Astrocyte (in vitro differentiated cells and primary cell): ENCODE measurements around the gene KRTAP10-6. TPM values are rescaled to one million over a fixed set of nuclear protein-coding genes. Genes with fewer than 3 reads are reported as not detected.

Source experiments
- DNase-seq: peaks from one replicate; pipeline ENCODE4 v3.0.0-alpha.2; 2010; ENCODE audit warnings: low read depth
- FAIRE-seq: peaks from 2 replicates; lab custom pipeline; 2011; peaks lifted over from hg19 to GRCh38; lab: Jason Lieb, UNC
- H2AFZ ChIP-seq: 2 replicates; pipeline ENCODE4 v1.6.0; 2012; ENCODE audit warnings: low read depth, low read length, inconsistent platforms
- H3K27ac ChIP-seq: 2 replicates; pipeline ENCODE4 v1.5.1; 2011; ENCODE audit warnings: low read depth, low read length, inconsistent platforms
- H3K27me3 ChIP-seq: 2 replicates; pipeline ENCODE4 v1.6.0; 2011; ENCODE audit warnings: low read length, inconsistent platforms; ENCODE audit not compliant: insufficient read depth
- H3K36me3 ChIP-seq: 2 replicates; pipeline ENCODE4 v1.5.1; 2011; ENCODE audit warnings: low read length, inconsistent platforms; ENCODE audit not compliant: insufficient read depth
- H3K4me1 ChIP-seq: 2 replicates; pipeline ENCODE4 v1.5.1; 2011; ENCODE audit warnings: low read length, inconsistent platforms; ENCODE audit not compliant: insufficient read depth
- H3K4me2 ChIP-seq: 2 replicates; pipeline ENCODE4 v1.6.0; 2012; ENCODE audit warnings: low read length, inconsistent platforms
- H3K4me3 ChIP-seq: 2 replicates; pipeline ENCODE4 v1.5.1; 2011; ENCODE audit warnings: low read depth, mild to moderate bottlenecking, low read length, inconsistent platforms; ENCODE audit not compliant: insufficient read depth
- H3K79me2 ChIP-seq: 2 replicates; pipeline ENCODE4 v1.6.0; 2012; ENCODE audit warnings: mild to moderate bottlenecking, low read length, inconsistent platforms; ENCODE audit not compliant: insufficient read depth
- H3K9ac ChIP-seq: 2 replicates; pipeline ENCODE4 v1.6.0; 2012; ENCODE audit warnings: mild to moderate bottlenecking, low read length, inconsistent platforms
- H3K9me3 ChIP-seq: 2 replicates; pipeline ENCODE4 v1.5.1; 2012; ENCODE audit warnings: low read depth, mild to moderate bottlenecking, low read length, inconsistent platforms; ENCODE audit not compliant: insufficient read depth
- H4K20me1 ChIP-seq: 2 replicates; pipeline ENCODE4 v1.6.0; 2012; ENCODE audit warnings: low read length, inconsistent platforms; ENCODE audit not compliant: insufficient read depth
- H3K27ac Mint-ChIP-seq: one replicate; pipeline ENCODE4 v1.8.0; 2021; ENCODE audit warnings: mild to moderate bottlenecking, mixed read lengths; ENCODE audit not compliant: unreplicated experiment
- H3K27me3 Mint-ChIP-seq: one replicate; pipeline ENCODE4 v1.8.0; 2021; ENCODE audit warnings: low read depth, mixed read lengths; ENCODE audit not compliant: unreplicated experiment
- H3K36me3 Mint-ChIP-seq: one replicate; pipeline ENCODE4 v1.8.0; 2021; ENCODE audit warnings: low read depth, mixed read lengths; ENCODE audit not compliant: unreplicated experiment
- H3K4me1 Mint-ChIP-seq: one replicate; pipeline ENCODE4 v1.8.0; 2021; ENCODE audit warnings: low read depth, mixed read lengths; ENCODE audit not compliant: unreplicated experiment
- H3K4me3 Mint-ChIP-seq: one replicate; pipeline ENCODE4 v1.8.0; 2021; ENCODE audit warnings: mild to moderate bottlenecking, moderate library complexity, mixed read lengths; ENCODE audit not compliant: unreplicated experiment
- H3K9me3 Mint-ChIP-seq: one replicate; pipeline ENCODE4 v1.8.0; 2021; ENCODE audit warnings: mild to moderate bottlenecking, mixed read lengths; ENCODE audit not compliant: unreplicated experiment
- CTCF ChIP-seq: IDR thresholded peaks from 2 replicates; pipeline ENCODE4 v1.5.1; 2011; ENCODE audit warnings: low read depth, mild to moderate bottlenecking, inconsistent platforms, low read length, moderate library complexity; ENCODE audit not compliant: insufficient read depth
- EZH2 ChIP-seq: IDR thresholded peaks from 2 replicates; pipeline ENCODE4 v1.6.1; 2012; ENCODE audit warnings: mild to moderate bottlenecking, low read length, inconsistent platforms; ENCODE audit not compliant: insufficient read depth
- total RNA-seq: library from RNA; stranded (reverse); gene quantifications from 2 replicates; pipeline ENCODE4 v1.2.1, GENCODE V29; 2021

KRTAP10-6 gene
- total RNA-seq, 1 donor from 2014 or later = not detected

GRCh38 chr21:44590311-44590721 is 2.0 kb downstream of the KRTAP10-6 start:
- Mint-ChIP-seq H3K27me3 (peaks cover 39% of the 10 kb centered on the region), H3K27ac (no peak overlapping the region), H3K9me3 (peaks cover 9% of the 10 kb centered on the region), H3K4me3 (no peak overlapping the region), H3K36me3 (peaks cover 1% of the 10 kb centered on the region), H3K4me1 (peaks cover 2% of the 10 kb centered on the region)
- TF ChIP-seq EZH2 (no peak), CTCF (no peak)
- no peak overlapping the region for H3K4me3 ChIP-seq
- no peaks in the 10 kb centered on the region for H3K27me3 ChIP-seq
- DNase-seq = no peak
- H3K9me3 ChIP-seq = no peaks in the 10 kb centered on the region
- no peaks in the 10 kb centered on the region for H3K4me1 ChIP-seq
- H3K4me2 ChIP-seq = no peak overlapping the region
- H3K27ac ChIP-seq = no peak overlapping the region
- no peaks in the 10 kb centered on the region for H3K79me2 ChIP-seq
- no peak overlapping the region for H2AFZ ChIP-seq
- no peaks in the 10 kb centered on the region for H3K36me3 ChIP-seq
- no peaks in the 10 kb centered on the region for H4K20me1 ChIP-seq
- no peak overlapping the region for H3K9ac ChIP-seq
- no peak for FAIRE-seq

DNA sequence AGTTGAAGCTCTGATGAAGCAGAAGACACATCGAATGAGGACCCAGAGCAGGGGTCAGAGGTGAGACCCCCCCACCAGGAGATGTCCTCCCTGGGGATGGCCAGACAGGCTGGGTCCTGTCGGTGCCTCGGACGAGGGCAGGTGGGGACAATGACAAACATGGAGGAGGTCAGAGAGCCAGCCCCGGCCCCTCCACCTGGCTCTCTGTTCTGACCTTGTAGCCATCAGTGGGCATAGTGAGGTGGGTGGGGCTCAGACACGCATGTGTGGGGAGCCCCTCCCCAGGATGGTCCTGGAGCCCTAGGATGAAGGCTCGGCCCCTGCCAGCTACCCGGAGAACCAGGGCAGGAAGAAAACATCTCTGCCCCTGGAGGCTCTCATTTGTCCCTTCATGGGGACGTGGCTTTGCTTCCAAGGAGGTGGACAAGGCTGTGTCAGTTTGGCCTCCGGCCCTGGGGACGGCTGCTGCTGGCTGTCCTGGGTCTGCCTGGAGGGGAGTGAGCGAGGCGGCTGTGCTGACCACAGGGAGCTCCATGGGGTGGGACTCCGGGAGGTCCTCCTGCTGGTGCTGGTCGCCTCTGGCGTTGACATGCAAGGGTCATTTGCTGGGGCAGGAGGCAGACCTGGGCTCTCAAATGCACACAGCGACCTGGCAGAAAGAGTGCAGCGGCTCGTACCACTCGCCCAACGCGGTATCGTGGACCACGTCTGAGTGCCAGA is 2.6 kb downstream of the KRTAP10-6 start:
- no peak overlapping the region for H3K4me3 Mint-ChIP-seq
- Histone ChIP-seq H3K27ac (no peak overlapping the region), H3K4me2 (no peak overlapping the region), H3K4me3 (no peak overlapping the region), H3K27me3 (no peaks in the 10 kb centered on the region), H3K4me1 (no peaks in the 10 kb centered on the region), H3K79me2 (no peaks in the 10 kb centered on the region), H4K20me1 (no peaks in the 10 kb centered on the region), H2AFZ (no peak overlapping the region), H3K9me3 (no peaks in the 10 kb centered on the region), H3K9ac (no peak overlapping the region), H3K36me3 (no peaks in the 10 kb centered on the region)
- no peak for FAIRE-seq
- TF ChIP-seq EZH2 = no peak
- no peak for TF ChIP-seq CTCF
- H3K27me3 Mint-ChIP-seq = peaks cover 42% of the 10 kb centered on the region
- H3K4me1 Mint-ChIP-seq = peaks cover 2% of the 10 kb centered on the region
- H3K27ac Mint-ChIP-seq = no peak overlapping the region
- H3K36me3 Mint-ChIP-seq = peaks cover 1% of the 10 kb centered on the region
- peaks cover 9% of the 10 kb centered on the region for H3K9me3 Mint-ChIP-seq
- DNase-seq = no peak

DNA sequence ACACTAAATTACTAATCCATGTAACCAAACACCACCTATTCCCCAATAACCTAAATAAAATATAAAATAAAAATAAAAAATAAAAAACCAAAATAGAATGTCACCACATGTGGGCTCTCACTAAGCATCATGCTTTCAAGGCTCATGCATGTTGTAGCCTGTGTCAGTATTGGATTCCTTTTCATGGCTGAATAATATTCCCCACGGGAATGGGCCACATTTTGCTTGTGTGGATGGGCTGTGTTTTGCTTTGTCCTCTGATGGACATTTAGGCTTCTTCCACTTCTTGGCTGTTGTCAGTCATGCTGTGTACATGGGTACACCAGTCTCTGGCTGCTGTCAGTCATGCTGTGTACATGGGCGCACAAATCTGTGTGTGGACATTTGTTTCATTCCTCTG is 3.2 kb downstream of the KRTAP10-6 start:
- Histone ChIP-seq H4K20me1 (no peaks in the 10 kb centered on the region), H3K4me3 (no peak overlapping the region), H3K4me1 (no peaks in the 10 kb centered on the region), H3K9ac (no peak overlapping the region), H3K9me3 (no peaks in the 10 kb centered on the region), H3K4me2 (no peak overlapping the region), H3K36me3 (no peaks in the 10 kb centered on the region), H3K27me3 (no peaks in the 10 kb centered on the region), H3K27ac (no peak overlapping the region), H2AFZ (no peak overlapping the region), H3K79me2 (no peaks in the 10 kb centered on the region)
- Mint-ChIP-seq H3K36me3 (no peaks in the 10 kb centered on the region), H3K4me1 (peaks cover 2% of the 10 kb centered on the region), H3K9me3 (peaks cover 9% of the 10 kb centered on the region), H3K4me3 (no peak overlapping the region), H3K27me3 (peaks cover 39% of the 10 kb centered on the region), H3K27ac (no peak overlapping the region)
- no peak for TF ChIP-seq CTCF
- no peak for TF ChIP-seq EZH2
- DNase-seq (no peak), FAIRE-seq (no peak)
